Astrocyte (in vitro differentiated cells and primary cell): ENCODE results near the gene GPNMB. TPM values are rescaled to one million over a fixed set of nuclear protein-coding genes. Genes with fewer than 3 reads are reported as not detected.

Source experiments
- DNase-seq: peaks from one replicate; pipeline ENCODE4 v3.0.0-alpha.2; 2010; ENCODE audit warnings: low read depth
- FAIRE-seq: peaks from 2 replicates; lab custom pipeline; 2011; peaks lifted over from hg19 to GRCh38; lab: Jason Lieb, UNC
- H2AFZ ChIP-seq: 2 replicates; pipeline ENCODE4 v1.6.0; 2012; ENCODE audit warnings: low read depth, low read length, inconsistent platforms
- H3K27ac ChIP-seq: 2 replicates; pipeline ENCODE4 v1.5.1; 2011; ENCODE audit warnings: low read depth, low read length, inconsistent platforms
- H3K27me3 ChIP-seq: 2 replicates; pipeline ENCODE4 v1.6.0; 2011; ENCODE audit warnings: low read length, inconsistent platforms; ENCODE audit not compliant: insufficient read depth
- H3K36me3 ChIP-seq: 2 replicates; pipeline ENCODE4 v1.5.1; 2011; ENCODE audit warnings: low read length, inconsistent platforms; ENCODE audit not compliant: insufficient read depth
- H3K4me1 ChIP-seq: 2 replicates; pipeline ENCODE4 v1.5.1; 2011; ENCODE audit warnings: low read length, inconsistent platforms; ENCODE audit not compliant: insufficient read depth
- H3K4me2 ChIP-seq: 2 replicates; pipeline ENCODE4 v1.6.0; 2012; ENCODE audit warnings: low read length, inconsistent platforms
- H3K4me3 ChIP-seq: 2 replicates; pipeline ENCODE4 v1.5.1; 2011; ENCODE audit warnings: low read depth, mild to moderate bottlenecking, low read length, inconsistent platforms; ENCODE audit not compliant: insufficient read depth
- H3K79me2 ChIP-seq: 2 replicates; pipeline ENCODE4 v1.6.0; 2012; ENCODE audit warnings: mild to moderate bottlenecking, low read length, inconsistent platforms; ENCODE audit not compliant: insufficient read depth
- H3K9ac ChIP-seq: 2 replicates; pipeline ENCODE4 v1.6.0; 2012; ENCODE audit warnings: mild to moderate bottlenecking, low read length, inconsistent platforms
- H3K9me3 ChIP-seq: 2 replicates; pipeline ENCODE4 v1.5.1; 2012; ENCODE audit warnings: low read depth, mild to moderate bottlenecking, low read length, inconsistent platforms; ENCODE audit not compliant: insufficient read depth
- H4K20me1 ChIP-seq: 2 replicates; pipeline ENCODE4 v1.6.0; 2012; ENCODE audit warnings: low read length, inconsistent platforms; ENCODE audit not compliant: insufficient read depth
- H3K27ac Mint-ChIP-seq: one replicate; pipeline ENCODE4 v1.8.0; 2021; ENCODE audit warnings: mild to moderate bottlenecking, mixed read lengths; ENCODE audit not compliant: unreplicated experiment
- H3K27me3 Mint-ChIP-seq: one replicate; pipeline ENCODE4 v1.8.0; 2021; ENCODE audit warnings: low read depth, mixed read lengths; ENCODE audit not compliant: unreplicated experiment
- H3K36me3 Mint-ChIP-seq: one replicate; pipeline ENCODE4 v1.8.0; 2021; ENCODE audit warnings: low read depth, mixed read lengths; ENCODE audit not compliant: unreplicated experiment
- H3K4me1 Mint-ChIP-seq: one replicate; pipeline ENCODE4 v1.8.0; 2021; ENCODE audit warnings: low read depth, mixed read lengths; ENCODE audit not compliant: unreplicated experiment
- H3K4me3 Mint-ChIP-seq: one replicate; pipeline ENCODE4 v1.8.0; 2021; ENCODE audit warnings: mild to moderate bottlenecking, moderate library complexity, mixed read lengths; ENCODE audit not compliant: unreplicated experiment
- H3K9me3 Mint-ChIP-seq: one replicate; pipeline ENCODE4 v1.8.0; 2021; ENCODE audit warnings: mild to moderate bottlenecking, mixed read lengths; ENCODE audit not compliant: unreplicated experiment
- CTCF ChIP-seq: IDR thresholded peaks from 2 replicates; pipeline ENCODE4 v1.5.1; 2011; ENCODE audit warnings: low read depth, mild to moderate bottlenecking, inconsistent platforms, low read length, moderate library complexity; ENCODE audit not compliant: insufficient read depth
- EZH2 ChIP-seq: IDR thresholded peaks from 2 replicates; pipeline ENCODE4 v1.6.1; 2012; ENCODE audit warnings: mild to moderate bottlenecking, low read length, inconsistent platforms; ENCODE audit not compliant: insufficient read depth
- total RNA-seq: library from RNA; stranded (reverse); gene quantifications from 2 replicates; pipeline ENCODE4 v1.2.1, GENCODE V29; 2021

GPNMB gene
- total RNA-seq, 1 donor from 2014 or later: 0.91 TPM

DNA sequence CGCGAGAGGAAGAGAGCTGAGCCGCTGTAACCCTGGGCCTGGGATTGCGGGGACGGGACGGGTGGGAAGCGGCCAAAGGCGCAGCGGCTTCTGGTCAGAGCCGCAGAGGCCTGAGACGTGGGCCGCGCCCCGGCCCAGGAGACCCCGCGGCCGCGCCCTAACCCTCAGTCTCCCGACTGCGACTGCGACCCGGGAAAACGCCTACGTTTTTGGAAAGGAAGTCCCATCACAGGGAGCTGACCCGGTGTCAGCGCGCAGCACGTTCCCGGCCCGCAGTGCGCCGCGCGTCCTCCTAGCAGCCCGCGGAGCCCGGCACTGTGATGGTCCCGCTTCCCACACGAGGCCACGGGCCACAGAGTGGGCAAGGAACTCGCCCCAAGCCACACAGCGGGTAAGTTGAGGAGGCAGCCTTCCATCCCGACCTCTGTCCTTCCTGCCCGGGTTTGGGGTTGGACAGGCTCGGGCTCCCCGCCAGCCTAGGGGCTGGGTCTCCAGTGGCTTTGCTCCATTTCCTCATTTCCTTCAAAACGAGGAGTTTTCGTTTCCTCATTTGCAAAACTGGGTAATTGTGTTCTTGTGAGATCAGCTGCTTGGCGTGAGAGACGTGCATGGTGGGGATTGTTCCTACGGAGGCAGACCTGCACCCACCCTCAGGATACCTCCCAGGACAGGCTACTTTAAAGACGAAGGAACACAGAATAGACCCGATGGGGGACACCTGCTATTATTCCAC lies 1.2 kb downstream of the GPNMB start:
- H3K27ac Mint-ChIP-seq: no peak overlapping the region
- FAIRE-seq (no peak), DNase-seq (no peak)
- Histone ChIP-seq H3K36me3 (no peaks in the 10 kb centered on the region), H3K9ac (peak overlapping the region; percentile 28), H3K9me3 (no peaks in the 10 kb centered on the region), H3K79me2 (no peaks in the 10 kb centered on the region), H3K4me2 (peak overlapping the region; percentile 83), H2AFZ (peak overlapping the region; percentile 95), H3K27me3 (peaks cover 9% of the 10 kb centered on the region), H4K20me1 (no peaks in the 10 kb centered on the region), H3K4me1 (peaks cover 10% of the 10 kb centered on the region), H3K27ac (no peak overlapping the region), H3K4me3 (peak overlapping the region; percentile 48)
- peaks cover 7% of the 10 kb centered on the region for H3K27me3 Mint-ChIP-seq
- H3K9me3 Mint-ChIP-seq: peaks cover 4% of the 10 kb centered on the region
- H3K4me3 Mint-ChIP-seq: no peak overlapping the region
- H3K4me1 Mint-ChIP-seq: peaks cover 9% of the 10 kb centered on the region
- H3K36me3 Mint-ChIP-seq: no peaks in the 10 kb centered on the region
- no peak for TF ChIP-seq EZH2

GRCh38 chr7:23249486-23249885 lies 2.9 kb downstream of the GPNMB start:
- peaks cover 7% of the 10 kb centered on the region for H3K27me3 Mint-ChIP-seq
- no peaks in the 10 kb centered on the region for H4K20me1 ChIP-seq
- no peak overlapping the region for H3K4me2 ChIP-seq
- no peak overlapping the region for H3K27ac Mint-ChIP-seq
- no peak overlapping the region for H2AFZ ChIP-seq
- no peaks in the 10 kb centered on the region for H3K79me2 ChIP-seq
- H3K27ac ChIP-seq: no peak overlapping the region
- FAIRE-seq: no peak
- H3K4me1 Mint-ChIP-seq: peaks cover 9% of the 10 kb centered on the region
- H3K4me1 ChIP-seq: peaks cover 10% of the 10 kb centered on the region
- H3K9ac ChIP-seq: no peak overlapping the region
- TF ChIP-seq EZH2 (no peak), CTCF (no peak)
- no peak for DNase-seq
- peaks cover 4% of the 10 kb centered on the region for H3K9me3 Mint-ChIP-seq
- H3K4me3 Mint-ChIP-seq: no peak overlapping the region
- H3K36me3 Mint-ChIP-seq: no peaks in the 10 kb centered on the region
- no peaks in the 10 kb centered on the region for H3K36me3 ChIP-seq
- no peaks in the 10 kb centered on the region for H3K9me3 ChIP-seq
- no peak overlapping the region for H3K4me3 ChIP-seq
- peaks cover 9% of the 10 kb centered on the region for H3K27me3 ChIP-seq

- Histone ChIP-seq H3K4me1 (no peaks in the 10 kb centered on the region), H3K4me3 (no peak overlapping the region), H3K36me3 (no peaks in the 10 kb centered on the region), H3K9ac (no peak overlapping the region), H4K20me1 (no peaks in the 10 kb centered on the region), H3K27ac (no peak overlapping the region), H3K79me2 (no peaks in the 10 kb centered on the region), H3K27me3 (peaks cover 3% of the 10 kb centered on the region), H3K4me2 (peak overlapping the region; percentile 40), H3K9me3 (no peaks in the 10 kb centered on the region), H2AFZ (no peak overlapping the region)
- H3K9me3 Mint-ChIP-seq: peaks cover 4% of the 10 kb centered on the region
- H3K27ac Mint-ChIP-seq: no peak overlapping the region
- H3K4me1 Mint-ChIP-seq: no peaks in the 10 kb centered on the region
- peaks cover 5% of the 10 kb centered on the region for H3K27me3 Mint-ChIP-seq
- H3K36me3 Mint-ChIP-seq: no peaks in the 10 kb centered on the region
- peak; percentile 57 for DNase-seq
- no peak overlapping the region for H3K4me3 Mint-ChIP-seq
- peak; percentile 75 for FAIRE-seq
- TF ChIP-seq CTCF (no peak), EZH2 (no peak)
Observed at GRCh38 chr7:23254051-23254681, 7.6 kb downstream of the GPNMB start.
